GM12878 (cell line): ENCODE results near the gene MGAT3. TPM values are rescaled to one million over a fixed set of nuclear protein-coding genes. Genes with fewer than 3 reads are reported as not detected.
A peak's percentile ranks its signal among the peaks of the same experiment; 100 is the strongest.

Experiments used
- CEBPZ ChIP-seq: fragments of 150-350 bp; IDR thresholded peaks from 2 replicates; pipeline ENCODE4 v1.6.1; 2016; ENCODE audit warnings: low read depth, low read length
- LARP7 ChIP-seq: fragments of 450-650 bp; IDR thresholded peaks from 2 replicates; pipeline ENCODE4 v1.6.1; 2017; ENCODE audit warnings: mild to moderate bottlenecking
- NFYA ChIP-seq: IDR thresholded peaks from 2 replicates; pipeline ENCODE4 v1.6.1; 2011; ENCODE audit warnings: low read depth, mild to moderate bottlenecking, low read length, improper control_type of control experiment, borderline replicate concordance
- PRDM15 ChIP-seq: fragments of 450-650 bp; formaldehyde crosslinking; IDR thresholded peaks from 2 replicates; pipeline ENCODE4 v1.4.0; 2020; ENCODE audit warnings: mild to moderate bottlenecking, moderate library complexity
- RAD21 ChIP-seq: IDR thresholded peaks from 2 replicates; pipeline ENCODE4 v1.6.1; 2011; ENCODE audit warnings: mild to moderate bottlenecking, low read depth, low read length, moderate library complexity; ENCODE audit not compliant: insufficient read depth
- RAD51 ChIP-seq: fragments of 450-650 bp; IDR thresholded peaks from 2 replicates; pipeline ENCODE4 v1.6.1; 2016; ENCODE audit warnings: moderate library complexity, mild to moderate bottlenecking, inconsistent platforms
- SMARCA5 ChIP-seq: fragments of 450-650 bp; IDR thresholded peaks from 2 replicates; pipeline ENCODE4 v1.6.1; 2017; ENCODE audit warnings: mild to moderate bottlenecking
- SMC3 ChIP-seq: IDR thresholded peaks from 2 replicates; pipeline ENCODE4 v1.6.1; 2011; ENCODE audit warnings: low read length, improper control_type of control experiment, borderline replicate concordance
- SP1 ChIP-seq: IDR thresholded peaks from one replicate; pipeline ENCODE4 v1.6.1; 2011; ENCODE audit warnings: low read depth, low read length
- TAF1 ChIP-seq: IDR thresholded peaks from 2 replicates; pipeline ENCODE4 v1.6.1; 2011; ENCODE audit warnings: mild to moderate bottlenecking, low read depth, low read length, borderline replicate concordance
- TARDBP ChIP-seq: IDR thresholded peaks from 2 replicates; pipeline ENCODE4 v1.6.1; 2016; ENCODE audit warnings: borderline replicate concordance
- ZNF274 ChIP-seq: IDR thresholded peaks from one replicate; pipeline ENCODE4 v1.8.0; 2011; ENCODE audit not compliant: insufficient read length, insufficient read depth
- ZNF687 ChIP-seq: fragments of 450-650 bp; IDR thresholded peaks from 2 replicates; pipeline ENCODE4 v1.6.1; 2017; ENCODE audit warnings: mild to moderate bottlenecking, moderate library complexity
- polyA plus RNA-seq, 11 experiments: library from polyadenylated mRNA; depleted of rRNA in 4 of 11; unstranded in 6 of 11; stranded (reverse) in 5 of 11; fragments of >200 nt; fragmentation: Nextera tagmentation in 4 of 11; fragmentation: Illumina TruSeq in 1 of 11; extraction: Ambion mirVana in 4 of 11; extraction: Trizol in 1 of 11; gene quantifications; 1 replicate in 1 of 11; 2 replicates in 10 of 11; pipeline versions ENCODE4 v1.2.1 to v1.2.3, GENCODE V29; 2011 to 2016; ENCODE audit warnings: inconsistent platforms in 2 of 11, missing spikeins in 2 of 11, low read depth in 1 of 11
- total RNA-seq, 4 experiments: library from RNA; depleted of rRNA in 3 of 4; stranded (reverse); fragments of >200 nt in 3 of 4; fragmentation: Illumina TruSeq in 1 of 4; extraction: Trizol in 1 of 4; gene quantifications; 2 replicates each; pipeline versions ENCODE4 v1.2.1 to v1.2.3, GENCODE V29; 2013 to 2021
- TF ChIP-seq, protein P1 (sequence below): fragments of 450-650 bp; IDR thresholded peaks from 2 replicates; pipeline ENCODE4 v1.6.1; 2017; ENCODE audit warnings: mild to moderate bottlenecking, moderate library complexity

Gene MGAT3
- total and polyA plus RNA-seq, 10 of the 15 experiments (the other 5 are each of a cell fraction or from before 2014, with no cell fraction given) = 0.32 to 40.2 (median 11.9) TPM

GRCh38 chr22:39462443-39463221, 5.8 kb downstream of the MGAT3 start (continued):
- no peak for TF ChIP-seq PRDM15 (CRISPR knock-in tag)
- TF ChIP-seq TARDBP = no peak
- TF ChIP-seq SMARCA5 = peak; percentile 87
- no peak for TF ChIP-seq LARP7
- no peak for TF ChIP-seq TAF1
- peak; percentile 23; the same call in 1 of the 2 replicates for TF ChIP-seq RAD21
- TF ChIP-seq SMC3 = peak; percentile 11; the same call in 1 of the 2 replicates
- no peak for TF ChIP-seq CEBPZ
- peak; percentile 94 for TF ChIP-seq ZNF687
- TF ChIP-seq, protein P1, sequence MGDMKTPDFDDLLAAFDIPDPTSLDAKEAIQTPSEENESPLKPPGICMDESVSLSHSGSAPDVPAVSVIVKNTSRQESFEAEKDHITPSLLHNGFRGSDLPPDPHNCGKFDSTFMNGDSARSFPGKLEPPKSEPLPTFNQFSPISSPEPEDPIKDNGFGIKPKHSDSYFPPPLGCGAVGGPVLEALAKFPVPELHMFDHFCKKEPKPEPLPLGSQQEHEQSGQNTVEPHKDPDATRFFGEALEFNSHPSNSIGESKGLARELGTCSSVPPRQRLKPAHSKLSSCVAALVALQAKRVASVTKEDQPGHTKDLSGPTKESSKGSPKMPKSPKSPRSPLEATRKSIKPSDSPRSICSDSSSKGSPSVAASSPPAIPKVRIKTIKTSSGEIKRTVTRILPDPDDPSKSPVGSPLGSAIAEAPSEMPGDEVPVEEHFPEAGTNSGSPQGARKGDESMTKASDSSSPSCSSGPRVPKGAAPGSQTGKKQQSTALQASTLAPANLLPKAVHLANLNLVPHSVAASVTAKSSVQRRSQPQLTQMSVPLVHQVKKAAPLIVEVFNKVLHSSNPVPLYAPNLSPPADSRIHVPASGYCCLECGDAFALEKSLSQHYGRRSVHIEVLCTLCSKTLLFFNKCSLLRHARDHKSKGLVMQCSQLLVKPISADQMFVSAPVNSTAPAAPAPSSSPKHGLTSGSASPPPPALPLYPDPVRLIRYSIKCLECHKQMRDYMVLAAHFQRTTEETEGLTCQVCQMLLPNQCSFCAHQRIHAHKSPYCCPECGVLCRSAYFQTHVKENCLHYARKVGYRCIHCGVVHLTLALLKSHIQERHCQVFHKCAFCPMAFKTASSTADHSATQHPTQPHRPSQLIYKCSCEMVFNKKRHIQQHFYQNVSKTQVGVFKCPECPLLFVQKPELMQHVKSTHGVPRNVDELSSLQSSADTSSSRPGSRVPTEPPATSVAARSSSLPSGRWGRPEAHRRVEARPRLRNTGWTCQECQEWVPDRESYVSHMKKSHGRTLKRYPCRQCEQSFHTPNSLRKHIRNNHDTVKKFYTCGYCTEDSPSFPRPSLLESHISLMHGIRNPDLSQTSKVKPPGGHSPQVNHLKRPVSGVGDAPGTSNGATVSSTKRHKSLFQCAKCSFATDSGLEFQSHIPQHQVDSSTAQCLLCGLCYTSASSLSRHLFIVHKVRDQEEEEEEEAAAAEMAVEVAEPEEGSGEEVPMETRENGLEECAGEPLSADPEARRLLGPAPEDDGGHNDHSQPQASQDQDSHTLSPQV = 0 out of 2 replicates have a peak, but pooled peaks have one; percentile 61
- TF ChIP-seq RAD51 = peak; percentile 29; the same call in 1 of the 2 replicates
- no peak for TF ChIP-seq SP1
- TF ChIP-seq NFYA = no peak
- TF ChIP-seq ZNF274 = no peak
